Dermis microvascular lymphatic vessel endothelial cell (primary cell): Measurements from ENCODE around the gene UNKL. TPM values are rescaled to one million over a fixed set of nuclear protein-coding genes. Genes with fewer than 3 reads are reported as not detected.

ENCODE experiments used
- DNase-seq, 2 donors: peaks; one replicate each; pipeline versions ENCODE4 v3.0.0 to v3.0.0-alpha.2; 2010; ENCODE audit warnings: low read depth in 2 of 2
- total RNA-seq: library from RNA; depleted of rRNA; stranded (reverse); fragments of >200 nt; gene quantifications from 2 replicates; pipeline ENCODE4 v1.2.1, GENCODE V29; 2014

UNKL gene
- total RNA-seq, 1 donor from 2014 or later: 5.3 TPM

DNA sequence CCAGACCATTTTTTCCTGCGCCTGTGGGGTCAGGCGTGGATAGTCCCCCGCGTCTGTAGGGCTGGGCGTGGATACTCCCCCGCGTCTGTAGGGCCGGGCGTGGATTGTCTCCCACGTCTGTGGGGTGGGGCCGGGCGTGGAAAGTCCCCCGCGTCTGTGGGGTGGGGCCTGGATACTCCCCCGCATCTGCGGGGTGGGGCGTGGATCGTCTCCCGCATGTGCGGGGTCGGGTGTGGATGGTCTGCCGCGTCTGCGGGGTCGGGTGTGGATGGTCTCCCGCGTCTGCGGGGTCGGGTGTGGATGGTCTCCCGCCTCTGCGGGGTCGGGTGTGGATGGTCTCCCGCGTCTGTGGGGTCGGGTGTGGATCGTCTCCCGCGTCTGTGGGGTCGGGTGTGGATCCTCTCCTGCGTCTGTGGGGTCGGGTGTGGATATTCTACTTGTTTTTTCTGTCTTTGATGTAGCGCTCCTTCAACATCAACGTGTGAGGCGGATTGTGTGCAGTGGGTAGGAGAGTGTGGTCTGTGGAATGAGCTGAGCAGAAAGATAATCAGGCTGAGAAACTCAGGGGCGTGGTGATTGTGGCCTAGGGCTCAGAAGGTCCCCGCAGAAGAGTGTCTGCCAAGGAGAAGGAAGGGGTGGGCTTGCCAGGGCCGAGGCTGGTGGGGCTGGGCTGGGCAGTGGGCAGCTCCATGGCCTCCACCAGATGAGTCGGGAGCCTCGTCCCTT is 59.5 kb downstream of the UNKL start:
- no peak for DNase-seq

DNA sequence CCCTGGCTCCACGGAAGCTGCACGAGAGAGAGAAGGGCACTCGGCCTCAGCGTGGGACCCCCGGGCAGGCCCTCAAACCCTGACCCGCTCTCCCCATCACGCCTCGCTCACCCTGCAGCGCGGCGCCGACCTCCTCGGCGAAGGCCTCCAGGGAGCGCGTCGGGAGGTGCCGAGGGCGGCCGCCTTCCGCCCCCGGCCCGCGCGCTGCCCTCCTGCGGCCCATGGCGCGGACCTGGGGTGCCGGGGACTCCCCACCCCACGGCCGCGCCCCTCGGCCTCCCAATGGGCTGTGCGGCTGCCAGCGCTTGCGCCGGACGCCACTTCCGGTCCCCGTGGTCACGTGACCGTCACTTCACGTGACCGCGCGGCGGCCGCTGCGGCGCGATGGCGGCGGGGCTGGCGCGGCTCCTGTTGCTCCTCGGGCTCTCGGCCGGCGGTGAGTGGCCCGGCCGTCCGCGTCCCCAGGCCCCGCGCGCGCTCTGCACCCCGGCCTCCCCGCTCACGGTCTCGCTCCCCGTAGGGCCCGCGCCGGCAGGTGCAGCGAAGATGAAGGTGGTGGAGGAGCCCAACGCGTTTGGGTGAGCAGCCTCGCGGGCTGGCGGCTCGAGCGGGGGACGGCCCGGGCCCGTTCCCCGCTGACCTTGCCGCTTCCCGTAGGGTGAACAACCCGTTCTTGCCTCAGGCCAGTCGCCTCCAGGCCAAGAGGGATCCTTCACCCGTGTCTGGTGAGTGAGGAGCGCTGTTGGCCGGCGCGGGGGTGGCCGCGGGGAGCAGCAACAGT is 62.7 kb downstream of the UNKL start, which contains the start of the genes GNPTG and TSR3:
Gene GNPTG, plus strand, starts transcription at position 350 of the 781 bp plus-strand sequence. Its CDS starts 35 bp downstream, at position 385.
Gene TSR3, minus strand, starts transcription at position 297 of the 781 bp plus-strand sequence. Its CDS starts 74 bp downstream, at position 223.
- DNase-seq: peak; percentile 76 to 91

DNA sequence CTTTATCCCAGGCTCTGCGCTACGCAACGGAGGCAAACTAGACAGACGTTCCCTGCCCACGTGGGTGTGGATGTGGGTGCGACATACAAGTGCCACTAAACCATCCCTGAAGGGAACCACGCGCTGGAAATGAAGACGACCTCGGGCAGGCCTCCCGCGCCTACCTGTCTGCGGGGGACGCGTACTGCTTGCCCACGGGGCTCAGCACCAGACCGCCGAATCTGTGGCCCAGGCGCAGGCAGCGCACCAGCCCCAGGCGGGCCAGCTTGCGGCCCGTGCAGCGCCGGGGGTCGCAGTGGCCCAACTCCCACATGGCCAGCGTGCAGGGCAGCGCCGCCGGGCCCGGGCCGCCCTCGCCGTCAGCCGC is 63.3 kb downstream of the UNKL start:
- no peak for DNase-seq

- no peak for DNase-seq
These were observed 63.8 kb downstream of the UNKL start for GRCh38 chr16:1350691-1351090.

- DNase-seq: no peak
These were observed 64.6 kb downstream of the UNKL start for GRCh38 chr16:1349951-1350350.

GRCh38 chr16:1349351-1349750 is 65.2 kb downstream of the UNKL start:
- no peak for DNase-seq

DNA sequence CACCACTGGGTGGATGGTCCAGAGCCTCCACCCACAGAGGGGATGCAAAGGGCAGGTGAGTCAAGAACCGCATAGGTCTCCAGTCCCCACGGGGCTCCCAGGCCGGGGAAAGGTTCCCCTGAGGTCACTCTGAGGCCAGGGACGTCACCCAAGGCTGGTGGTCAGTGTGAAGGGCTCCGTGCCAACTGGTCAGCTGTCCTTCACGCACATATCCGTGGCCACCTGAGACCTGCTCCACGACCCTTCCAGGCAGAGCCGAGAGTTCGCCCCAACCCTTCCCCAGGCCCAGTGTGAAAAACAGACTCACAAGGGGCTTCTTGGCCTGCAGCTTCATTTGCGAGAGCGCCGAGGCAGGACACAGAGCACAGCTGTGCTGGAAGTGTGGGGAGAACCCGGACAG is 65.6 kb downstream of the UNKL start:
- no peak for DNase-seq

- DNase-seq: no peak
These were observed 66.1 kb downstream of the UNKL start for GRCh38 chr16:1348441-1348840.

DNA sequence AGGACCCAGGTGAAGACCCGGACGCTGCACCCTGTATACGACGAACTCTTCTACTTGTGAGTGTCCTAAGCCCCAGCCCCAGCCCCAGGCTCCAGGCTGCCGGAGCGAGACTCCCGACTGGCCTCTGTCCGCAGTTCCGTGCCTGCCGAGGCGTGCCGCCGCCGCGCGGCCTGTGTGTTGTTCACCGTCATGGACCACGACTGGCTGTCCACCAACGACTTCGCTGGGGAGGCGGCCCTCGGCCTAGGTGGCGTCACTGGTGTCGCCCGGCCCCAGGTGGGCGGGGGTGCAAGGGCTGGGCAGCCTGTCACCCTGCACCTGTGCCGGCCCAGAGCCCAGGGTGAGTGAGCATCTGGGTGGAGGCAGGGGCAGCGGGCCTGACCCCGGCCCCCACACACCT is 66.5 kb downstream of the UNKL start:
- no peak for DNase-seq

- no peak for DNase-seq
These were observed 67.1 kb downstream of the UNKL start for GRCh38 chr16:1347286-1347855.

- no peak for DNase-seq
These were observed 67.8 kb downstream of the UNKL start for GRCh38 chr16:1346422-1347285.

GRCh38 chr16:1345651-1346421 is 68.7 kb downstream of the UNKL start:
- no peak for DNase-seq

- DNase-seq: no peak
These were observed 69.4 kb downstream of the UNKL start for GRCh38 chr16:1345087-1345486.

DNA sequence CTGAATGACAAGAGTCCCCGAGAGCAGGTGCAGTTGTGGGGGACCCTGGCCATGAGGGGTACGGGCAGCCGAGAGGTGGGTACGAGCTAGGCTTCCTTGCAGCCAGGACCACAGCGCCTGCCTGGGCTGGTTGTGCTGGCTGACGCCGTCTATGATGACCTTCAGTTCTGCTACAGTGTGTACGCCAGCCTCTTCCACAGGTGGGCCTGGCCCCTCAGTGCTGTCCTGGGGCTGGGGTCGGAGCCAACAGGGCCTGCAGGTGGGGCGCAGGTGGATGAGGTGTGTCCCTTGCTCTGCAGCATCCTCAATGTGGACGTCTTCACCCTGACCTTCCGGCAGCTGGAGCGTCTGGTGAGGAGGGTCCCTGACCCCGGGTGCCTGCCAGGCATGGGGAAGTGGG is 70.0 kb downstream of the UNKL start:
- DNase-seq: no peak

DNA sequence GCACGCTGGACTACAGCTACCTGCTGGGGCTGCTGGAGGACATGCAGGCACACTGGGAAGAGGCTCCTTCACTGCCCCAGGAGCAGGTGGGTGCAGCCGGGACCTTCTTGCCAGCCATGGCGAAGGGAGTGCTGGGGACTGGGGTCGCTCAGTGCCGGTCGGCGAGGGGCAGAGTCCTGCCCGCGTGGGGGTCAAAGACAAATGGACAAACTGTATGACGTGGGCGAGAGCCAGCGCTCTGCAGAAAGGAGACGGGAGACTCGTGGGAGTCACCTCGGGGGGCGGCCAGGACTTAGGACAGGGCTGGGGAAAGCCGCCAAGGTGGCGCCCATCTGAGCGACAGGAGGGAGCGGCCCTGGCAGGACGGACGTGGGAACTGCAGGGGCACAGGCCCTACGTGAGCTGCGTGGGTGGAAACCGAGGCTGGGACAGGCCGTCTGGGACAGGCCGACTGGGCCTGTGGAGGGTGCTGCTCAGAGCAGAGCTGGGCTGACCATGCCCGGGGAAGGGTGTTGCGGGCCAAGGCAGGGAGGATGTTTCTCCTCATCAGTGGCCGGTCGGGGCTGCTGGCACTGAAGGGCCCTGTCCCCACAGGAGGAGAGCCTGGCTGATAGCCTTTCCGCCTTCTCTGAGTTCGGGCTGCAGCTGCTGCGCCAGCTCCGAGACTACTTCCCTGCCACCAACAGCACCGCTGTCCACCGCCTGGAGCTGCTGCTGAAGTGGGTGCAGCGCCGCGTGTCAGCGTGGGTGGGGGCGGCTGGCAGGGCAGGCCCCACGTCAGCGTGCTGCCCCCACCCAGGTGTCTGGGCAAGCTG is 70.9 kb downstream of the UNKL start:
- no peak for DNase-seq

DNA sequence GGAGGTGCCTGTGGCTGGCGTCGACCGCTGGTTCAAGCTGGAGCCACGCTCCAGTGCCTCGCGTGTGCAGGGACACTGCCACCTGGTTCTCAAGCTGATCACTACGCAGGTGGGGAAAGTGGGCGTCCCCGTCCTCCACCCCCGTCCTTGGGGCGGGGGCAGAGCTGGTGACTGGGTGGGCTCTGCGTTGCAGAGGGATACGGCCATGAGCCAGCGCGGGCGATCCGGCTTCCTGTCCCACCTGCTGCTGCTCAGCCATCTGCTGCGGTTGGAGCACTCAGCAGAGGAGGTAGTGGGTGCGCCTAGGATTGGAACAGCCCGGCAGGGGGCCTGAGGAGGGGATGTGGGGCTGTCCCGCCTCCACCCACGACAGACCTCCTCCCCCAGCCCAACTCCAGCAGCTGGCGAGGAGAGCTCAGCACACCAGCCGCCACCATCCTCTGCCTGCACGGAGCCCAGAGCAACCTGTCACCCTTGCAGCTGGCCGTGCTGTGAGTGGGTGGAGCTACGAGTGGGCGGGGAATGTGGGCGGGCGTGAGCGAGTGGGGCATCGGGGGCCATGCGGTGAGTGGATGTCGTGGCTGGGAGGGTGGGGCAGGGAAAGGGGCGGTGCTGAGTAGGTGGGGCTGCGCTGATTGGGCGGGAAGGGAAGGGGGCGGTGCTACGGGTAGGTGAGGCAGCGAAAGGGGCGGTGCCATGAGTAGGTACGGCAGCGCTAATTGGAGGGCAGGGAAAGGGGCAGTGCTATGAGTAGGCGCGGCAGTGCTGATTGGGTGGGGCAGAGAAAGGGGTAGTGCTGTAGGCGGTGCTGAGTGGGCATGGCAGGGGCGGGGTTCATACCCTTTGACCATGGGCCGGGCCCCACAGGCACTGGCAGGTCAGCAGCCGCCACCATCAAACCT is 71.7 kb downstream of the UNKL start:
- DNase-seq: peak; percentile 89 to 95

DNA sequence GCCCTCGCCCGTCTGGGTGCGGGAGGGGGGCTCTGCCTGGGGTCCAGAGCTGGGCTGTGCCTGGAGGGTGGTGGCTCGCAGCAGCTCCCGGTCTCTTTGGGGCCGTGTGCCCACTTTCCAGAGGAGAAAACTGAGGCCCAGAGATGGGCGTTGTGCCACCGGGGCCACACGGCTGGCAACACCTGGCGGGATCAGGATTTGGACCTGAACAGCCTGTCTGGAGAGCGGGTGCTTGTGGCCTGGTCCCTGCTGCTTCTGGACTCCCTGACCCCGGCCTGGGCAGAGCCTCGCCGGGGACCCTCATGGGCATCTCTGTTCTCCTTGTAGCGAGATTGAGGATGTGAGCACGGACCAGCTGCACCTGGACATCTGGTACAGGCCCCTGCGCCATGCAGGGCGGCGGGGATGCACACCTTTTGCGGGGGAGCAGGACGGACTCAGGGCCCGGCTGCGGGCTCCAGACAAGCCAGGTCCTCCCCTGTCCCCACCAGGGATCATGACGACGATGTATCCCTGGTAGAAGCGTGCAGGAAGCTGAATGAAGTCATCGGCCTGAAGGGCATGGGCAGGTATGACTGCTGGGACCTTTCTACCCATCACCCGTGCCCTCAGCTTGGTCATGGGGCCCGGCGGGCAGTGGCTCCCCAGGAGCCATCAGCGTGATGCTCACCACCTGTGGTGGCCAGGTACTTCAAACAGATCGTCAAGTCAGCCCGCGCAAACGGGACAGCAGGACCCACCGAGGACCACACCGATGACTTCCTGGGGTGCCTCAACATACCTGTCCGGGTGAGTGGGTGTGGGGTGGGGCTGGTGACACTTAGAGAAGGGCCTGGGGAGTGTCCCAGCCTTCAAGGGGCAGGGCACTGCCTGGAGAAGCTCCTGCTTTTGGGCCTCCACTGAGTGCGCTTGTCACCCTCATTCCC is 72.7 kb downstream of the UNKL start:
- no peak for DNase-seq
